Measurements from ENCODE around the gene CDC42BPA. TPM values are rescaled to one million over a fixed set of nuclear protein-coding genes. Genes with fewer than 3 reads are reported as not detected.

Gene CDC42BPA
- total RNA-seq, 1 experiment from 2014 or later, result 30.1 TPM

- Histone ChIP-seq H3K79me2 (ENCODE audit: insufficient read depth, low read length) (no peaks in the 10 kb centered on the region), H3K56ac (ENCODE audit: insufficient read length, low read depth, low read length) (no peak overlapping the region), H3K4me1 (ENCODE audit: insufficient read depth, low read length) (no peaks in the 10 kb centered on the region), H4K5ac (ENCODE audit: insufficient read length, low read depth, low read length) (no peak overlapping the region), H4K91ac (ENCODE audit: insufficient read length, low read depth, low read length) (no peak overlapping the region), H3T11ph (ENCODE audit: low read length) (no peak overlapping the region), H3K9ac (ENCODE audit: extremely low read depth, insufficient read length, low read length) (no peak overlapping the region), H3K27me3 (ENCODE audit: insufficient read depth, low read length) (no peaks in the 10 kb centered on the region), H2BK12ac (ENCODE audit: insufficient read length, low read depth, low read length) (no peak overlapping the region), H2BK15ac (ENCODE audit: low read depth, low read length) (no peak overlapping the region), H4K8ac (replicated peaks; ENCODE audit: insufficient read length, low read depth, low read length) (no peak overlapping the region), H2BK20ac (ENCODE audit: low read depth, low read length, poor library complexity, severe bottlenecking) (no peak overlapping the region), H3K79me1 (ENCODE audit: insufficient read depth, low read depth, low read length, poor library complexity, severe bottlenecking) (no peaks in the 10 kb centered on the region), H3K4ac (ENCODE audit: low read depth, low read length) (no peak overlapping the region), H3K9me3 (ENCODE audit: control insufficient read depth, low read depth, low read length) (no peaks in the 10 kb centered on the region), H2AK5ac (ENCODE audit: insufficient read length, low read length) (no peak overlapping the region), H3K27ac (ENCODE audit: insufficient read length, low read depth, low read length) (no peak overlapping the region), H2BK5ac (ENCODE audit: insufficient read length, low read length) (no peak overlapping the region), H3K18ac (ENCODE audit: insufficient read length, low read depth, low read length) (no peak overlapping the region), H2BK120ac (ENCODE audit: low read depth, low read length, poor library complexity, severe bottlenecking) (no peak overlapping the region), H3K23ac (ENCODE audit: insufficient read length, low read depth, low read length) (no peak overlapping the region), H3K14ac (ENCODE audit: insufficient read depth, low read length) (no peak overlapping the region), H4K20me1 (ENCODE audit: control insufficient read depth, insufficient read depth, insufficient read length) (no peaks in the 10 kb centered on the region), H3K4me2 (ENCODE audit: insufficient read depth, insufficient read length, low read length) (no peak overlapping the region), H3K23me2 (ENCODE audit: insufficient read length, low read depth, low read length, poor library complexity, severe bottlenecking) (no peaks in the 10 kb centered on the region), H2AFZ (ENCODE audit: low read length) (no peak overlapping the region)
- TF ChIP-seq CTCF (conservative IDR thresholded peaks at IDR 0.05), result no peak
- H3K36me3 Mint-ChIP-seq (ENCODE audit: insufficient read depth in 1 of 3, low read depth in 3 of 3), result peaks cover 0 to 4% (median 0%) of the 10 kb centered on the region in 3 experiments; a peak in 2 of 7 replicates
- H3K4me1 Mint-ChIP-seq, result peaks cover 10 to 12% of the 10 kb centered on the region in 2 experiments
- H3K27me3 Mint-ChIP-seq (ENCODE audit: low read depth), result no peaks in the 10 kb centered on the region
- peak overlapping the region in 1 of 3 experiments; percentile 81; a peak in 2 of 7 replicates for H3K27ac Mint-ChIP-seq
- DNase-seq, result no peak
- no CpG with 5 or more reads among the region's 4 CpGs for WGBS (ENCODE audit: extremely low coverage, insufficient read length, low lambda C conversion rate)
- no peaks in the 10 kb centered on the region for H3K9me3 Mint-ChIP-seq
- no peak overlapping the region for H3K4me3 Mint-ChIP-seq
These were observed 246.3 kb downstream of the CDC42BPA start for GRCh38 chr1:227071895-227072587.

Data from H9 (cell line).